Choroid plexus epithelial cell (primary cell): ENCODE measurements around the gene EPHA1.
"Not testable (repeated sequence)": the region's sequence is repeated elsewhere in the genome, so short reads cannot be mapped to it uniquely, and the experiment has no call there.

Experiments
- DNase-seq: peaks from one replicate; pipeline ENCODE4 v3.0.0-alpha.2; 2010; ENCODE audit warnings: low read depth
- H3K4me3 ChIP-seq: 2 replicates; pipeline ENCODE4 v1.5.1; 2011; ENCODE audit warnings: low read depth, mild to moderate bottlenecking, control low read depth, low read length, moderate library complexity
- TF ChIP-seq, protein P1 (sequence below): conservative IDR thresholded peaks from 2 replicates; pipeline ENCODE4 v1.5.1; 2011; ENCODE audit warnings: low read depth, mild to moderate bottlenecking, control low read depth, inconsistent platforms, low read length, moderate library complexity

EPHA1 gene

DNA sequence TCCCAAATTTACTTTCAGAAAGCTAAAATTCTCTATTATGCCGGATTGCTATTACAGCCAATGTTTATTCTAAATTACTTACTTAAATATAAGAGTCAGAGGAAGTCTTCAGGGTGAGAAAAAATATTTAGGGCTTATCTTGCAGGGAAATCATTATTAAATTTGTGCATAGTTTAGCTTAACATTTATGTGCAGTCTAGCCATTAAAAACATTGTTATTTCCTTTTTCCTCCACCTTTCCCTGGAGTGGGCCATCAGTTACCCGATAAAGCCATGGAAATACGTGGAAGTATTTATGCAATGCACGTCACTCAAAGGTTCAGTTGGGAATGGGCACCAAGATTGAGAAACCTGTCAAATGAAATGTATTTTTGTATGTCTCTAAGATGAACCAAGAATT is 25.1 kb upstream of the EPHA1 start:
- no peak overlapping the region for H3K4me3 ChIP-seq
- no peak for DNase-seq
- TF ChIP-seq, protein P1, sequence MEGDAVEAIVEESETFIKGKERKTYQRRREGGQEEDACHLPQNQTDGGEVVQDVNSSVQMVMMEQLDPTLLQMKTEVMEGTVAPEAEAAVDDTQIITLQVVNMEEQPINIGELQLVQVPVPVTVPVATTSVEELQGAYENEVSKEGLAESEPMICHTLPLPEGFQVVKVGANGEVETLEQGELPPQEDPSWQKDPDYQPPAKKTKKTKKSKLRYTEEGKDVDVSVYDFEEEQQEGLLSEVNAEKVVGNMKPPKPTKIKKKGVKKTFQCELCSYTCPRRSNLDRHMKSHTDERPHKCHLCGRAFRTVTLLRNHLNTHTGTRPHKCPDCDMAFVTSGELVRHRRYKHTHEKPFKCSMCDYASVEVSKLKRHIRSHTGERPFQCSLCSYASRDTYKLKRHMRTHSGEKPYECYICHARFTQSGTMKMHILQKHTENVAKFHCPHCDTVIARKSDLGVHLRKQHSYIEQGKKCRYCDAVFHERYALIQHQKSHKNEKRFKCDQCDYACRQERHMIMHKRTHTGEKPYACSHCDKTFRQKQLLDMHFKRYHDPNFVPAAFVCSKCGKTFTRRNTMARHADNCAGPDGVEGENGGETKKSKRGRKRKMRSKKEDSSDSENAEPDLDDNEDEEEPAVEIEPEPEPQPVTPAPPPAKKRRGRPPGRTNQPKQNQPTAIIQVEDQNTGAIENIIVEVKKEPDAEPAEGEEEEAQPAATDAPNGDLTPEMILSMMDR, result no peak

DNA sequence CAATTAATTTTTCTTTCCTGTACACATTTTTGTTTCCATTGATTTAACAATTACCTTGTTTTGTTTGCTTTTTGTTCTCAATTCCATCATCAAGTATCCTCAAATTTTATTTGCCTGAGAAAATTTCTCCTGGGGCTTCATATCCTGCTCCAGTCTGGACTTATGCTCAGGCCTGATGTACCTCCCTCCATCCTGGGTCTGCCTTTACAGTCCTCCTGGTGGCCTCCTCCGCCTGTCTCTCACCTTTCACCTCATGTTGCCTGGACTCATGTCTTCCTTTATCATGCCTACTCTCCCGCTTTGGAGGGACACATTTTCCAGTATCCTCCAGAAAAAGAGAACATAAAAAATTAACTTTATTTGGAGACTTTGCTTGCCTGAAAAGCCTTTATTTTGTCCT is 22.5 kb upstream of the EPHA1 start:
- H3K4me3 ChIP-seq, result no peak overlapping the region
- no peak for DNase-seq
- TF ChIP-seq, protein P1, result no peak

DNA sequence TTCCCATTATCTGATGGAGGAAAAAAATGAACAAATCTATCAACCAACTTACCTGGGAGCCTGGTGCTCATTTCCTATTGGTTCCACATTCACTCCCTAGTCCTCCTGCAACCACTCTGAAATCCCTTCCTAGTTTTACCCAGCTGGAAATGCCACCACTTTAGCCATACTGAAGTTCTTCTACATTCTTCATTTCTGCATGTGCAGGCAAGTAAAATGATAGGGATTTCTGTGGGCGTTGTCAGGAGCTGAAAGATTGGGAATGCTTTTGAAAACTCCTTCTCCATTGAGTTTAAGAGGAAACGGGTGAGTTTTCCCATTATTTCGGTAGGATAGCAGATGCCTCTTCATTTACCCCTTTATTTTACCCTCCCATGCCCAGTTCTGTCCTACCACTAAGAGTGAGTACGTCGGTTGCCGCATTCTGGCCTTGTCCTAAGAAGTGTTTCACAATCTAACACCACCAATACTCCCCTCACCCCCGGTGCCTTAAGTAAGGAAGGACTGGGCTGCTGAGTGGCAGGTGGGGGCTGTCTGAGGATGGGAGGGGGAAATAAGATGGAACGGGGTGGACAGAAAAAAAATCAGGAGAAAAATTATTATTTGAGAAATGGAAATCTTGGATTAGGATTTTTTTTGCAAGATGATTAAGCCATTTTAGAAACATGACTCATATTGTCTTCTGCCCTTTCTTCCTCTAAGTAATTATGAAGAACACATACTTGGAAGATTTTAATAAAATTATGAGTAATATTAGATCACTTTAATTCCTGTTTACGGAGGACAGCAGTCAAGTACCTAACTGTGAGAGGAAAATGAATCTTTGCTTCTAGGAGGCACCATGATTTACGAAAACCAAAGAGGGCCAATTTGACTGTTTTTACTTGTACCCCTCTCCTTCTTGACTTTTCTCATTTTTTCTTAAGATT is 21.4 kb upstream of the EPHA1 start:
- TF ChIP-seq, protein P1, result no peak
- DNase-seq, result peak; percentile 24
- H3K4me3 ChIP-seq, result no peak overlapping the region

DNA sequence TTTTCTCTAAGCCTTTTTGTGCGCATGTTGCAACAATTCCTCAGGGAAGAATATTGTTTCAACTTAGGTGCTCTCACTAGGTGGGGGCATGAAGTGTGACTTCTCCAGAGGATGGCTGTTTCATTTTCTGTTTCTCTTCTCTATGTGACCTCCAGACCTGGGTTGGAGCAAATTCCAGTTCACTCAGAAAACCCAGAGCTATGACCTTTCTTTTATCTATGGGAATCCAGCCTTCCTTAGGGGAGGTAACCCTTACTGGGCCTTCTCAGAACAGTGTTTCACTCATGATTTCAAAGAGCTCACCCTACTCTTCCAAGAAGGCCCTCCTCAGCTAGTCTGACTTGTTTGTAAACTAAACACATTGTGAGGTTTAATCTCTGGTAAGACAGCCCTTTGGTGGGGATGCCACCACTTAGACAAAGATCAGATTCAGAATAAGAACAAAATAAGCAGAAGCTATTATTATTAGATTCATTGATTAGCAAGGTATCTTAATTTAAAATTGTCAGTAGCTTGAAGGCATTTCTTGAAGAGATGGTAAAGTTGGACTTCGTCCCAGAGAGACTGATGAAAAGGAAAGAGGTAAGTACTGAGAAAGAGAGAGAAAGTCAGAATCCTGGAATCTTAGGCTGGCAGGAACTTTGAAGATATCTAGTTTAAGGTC is 18.0 kb upstream of the EPHA1 start:
- DNase-seq, result no peak
- TF ChIP-seq, protein P1, result no peak
- no peak overlapping the region for H3K4me3 ChIP-seq

DNA sequence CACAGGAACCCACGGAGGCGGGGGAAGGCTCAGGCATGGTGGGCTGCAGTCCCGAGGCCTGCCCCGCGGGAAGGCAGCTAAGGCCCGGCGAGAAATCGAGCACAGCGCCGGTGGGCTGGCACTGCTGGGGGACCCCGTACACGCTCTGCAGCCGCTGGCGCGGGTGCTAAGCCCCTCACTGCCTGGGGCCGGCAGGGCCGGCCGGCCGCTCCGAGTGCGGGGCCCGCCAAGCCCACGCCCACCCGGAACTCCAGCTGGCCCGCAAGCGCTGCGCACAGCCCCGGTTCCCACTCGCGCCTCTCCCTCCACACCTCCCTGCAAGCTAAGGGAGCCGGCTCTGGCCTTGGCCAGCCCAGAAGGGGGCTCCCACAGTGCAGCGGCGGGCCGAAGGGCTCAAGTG is 15.8 kb upstream of the EPHA1 start:
- not testable (repeated sequence) for DNase-seq, H3K4me3 ChIP-seq

DNA sequence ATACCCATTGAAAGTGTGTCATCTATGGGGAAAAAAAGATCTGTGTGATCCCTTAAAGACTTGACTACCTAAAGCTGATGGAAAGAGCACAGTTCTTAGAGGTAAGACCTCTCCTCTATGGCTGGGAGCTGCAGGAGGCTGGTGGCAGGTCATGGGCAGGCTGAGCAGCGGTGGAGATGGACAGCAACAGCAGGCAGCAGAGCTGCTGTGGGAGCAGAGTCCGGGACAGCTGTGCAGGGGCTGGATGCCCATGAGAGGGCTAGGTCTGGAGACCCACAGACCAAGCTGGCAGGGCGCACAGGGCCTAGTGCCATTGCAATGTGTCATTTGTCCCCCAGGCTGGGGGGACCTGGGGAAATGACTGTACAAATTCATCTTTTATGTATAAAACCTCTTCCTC is 13.4 kb upstream of the EPHA1 start:
- H3K4me3 ChIP-seq, result no peak overlapping the region
- DNase-seq, result no peak
- TF ChIP-seq, protein P1, result no peak

DNA sequence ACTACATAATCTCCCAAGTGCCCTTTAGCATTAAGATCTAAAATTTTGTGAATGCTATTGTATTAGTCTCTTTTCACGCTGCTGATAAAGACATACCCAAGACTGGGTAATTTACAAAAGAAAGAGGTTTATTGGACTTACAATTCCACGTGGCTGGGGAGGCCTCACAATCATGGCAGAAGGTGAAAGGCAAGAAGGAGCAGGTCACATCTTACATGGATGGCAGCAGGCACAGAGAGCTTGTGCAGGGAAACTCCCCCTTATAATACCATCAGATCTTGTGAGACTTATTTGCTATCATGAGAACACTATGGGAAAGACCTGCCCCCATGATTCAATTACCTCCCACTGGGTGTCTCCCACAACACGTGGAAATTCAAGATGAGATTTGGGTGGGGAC is 12.0 kb upstream of the EPHA1 start:
- not testable (repeated sequence) for H3K4me3 ChIP-seq, DNase-seq

DNA sequence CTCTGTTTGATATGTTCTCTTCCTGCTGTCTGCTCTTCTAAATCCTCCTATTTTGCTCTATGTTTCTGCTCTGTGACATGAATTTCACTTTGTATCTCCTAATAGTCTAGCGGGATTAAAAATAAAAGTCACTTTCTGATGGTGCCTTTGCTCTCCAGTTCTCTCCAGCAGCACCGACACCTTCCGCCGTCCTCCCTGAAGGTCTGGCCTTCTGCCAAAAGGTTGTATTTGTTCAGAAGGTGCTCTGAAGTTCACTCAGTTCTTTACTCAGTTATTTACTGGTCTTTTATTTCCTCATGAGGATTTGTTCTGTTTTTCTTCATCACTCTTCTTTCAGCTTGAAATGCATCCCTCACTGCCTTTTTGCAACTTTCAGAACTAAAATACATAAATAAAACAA is 11.2 kb upstream of the EPHA1 start:
- peak; percentile 20 for DNase-seq
- H3K4me3 ChIP-seq, result no peak overlapping the region
- TF ChIP-seq, protein P1, result no peak
